CD14-positive monocyte (primary cell): Measurements from ENCODE around the gene NANOS3. TPM values are rescaled to one million over a fixed set of nuclear protein-coding genes. Genes with fewer than 3 reads are reported as not detected.

Experiments used
- DNase-seq, 3 donors: peaks; one replicate each; pipeline ENCODE4 v3.0.0-alpha.2; 2011 to 2022
- H2AFZ ChIP-seq: 2 replicates; pipeline ENCODE4 v1.6.0; 2012; ENCODE audit warnings: mild to moderate bottlenecking, low read depth, low read length, inconsistent platforms; ENCODE audit not compliant: insufficient read depth, poor library complexity, severe bottlenecking
- H3K27ac ChIP-seq, 2 donors: 1 replicate in 1 of 2; 2 replicates in 1 of 2; pipeline ENCODE4 v1.5.1; 2012 to 2013; ENCODE audit warnings: low read length in 2 of 2, control low read depth in 1 of 2, inconsistent platforms in 1 of 2, low read depth in 1 of 2, mild to moderate bottlenecking in 1 of 2
- H3K27me3 ChIP-seq, 2 donors: one replicate each; pipeline versions ENCODE4 v1.6.0 to v1.6.1; 2011 to 2013; ENCODE audit warnings: low read length in 2 of 2; ENCODE audit not compliant: control insufficient read depth in 2 of 2, insufficient read depth in 2 of 2
- H3K36me3 ChIP-seq, 2 donors: replicated peaks in 1 of 2; 1 replicate in 1 of 2; 2 replicates in 1 of 2; pipeline versions ENCODE4 v1.5.1 to v1.6.1; 2012 to 2013; ENCODE audit warnings: low read length in 2 of 2, control low read depth in 1 of 2, inconsistent platforms in 1 of 2, mild to moderate bottlenecking in 1 of 2; ENCODE audit not compliant: insufficient read depth in 2 of 2, control insufficient read depth in 1 of 2
- H3K4me1 ChIP-seq, 2 donors: 1 replicate in 1 of 2; 2 replicates in 1 of 2; pipeline versions ENCODE4 v1.5.1 to v1.6.1; 2012 to 2013; ENCODE audit warnings: low read length in 2 of 2, control low read depth in 1 of 2, inconsistent platforms in 1 of 2, mild to moderate bottlenecking in 1 of 2, moderate library complexity in 1 of 2; ENCODE audit not compliant: insufficient read depth in 2 of 2, control insufficient read depth in 1 of 2
- H3K4me2 ChIP-seq: replicated peaks from 2 replicates; pipeline ENCODE3; 2012; ENCODE audit warnings: low read length, moderate library complexity, mild to moderate bottlenecking; ENCODE audit not compliant: poor library complexity, severe bottlenecking; ENCODE audit errors: extremely low read depth
- H3K4me3 ChIP-seq, 3 experiments: fragments of 200-600 bp in 1 of 3; sonication (generic) in 1 of 3; replicated peaks in 1 of 3; 1 replicate in 2 of 3; 2 replicates in 1 of 3; pipeline ENCODE4 v1.5.1; 2011 to 2013; ENCODE audit warnings: low read length in 3 of 3, mild to moderate bottlenecking in 3 of 3, control low read depth in 2 of 3, low read depth in 2 of 3, inconsistent platforms in 1 of 3, moderate library complexity in 1 of 3
- H3K79me2 ChIP-seq: 2 replicates; pipeline ENCODE4 v1.6.0; 2012; ENCODE audit warnings: mild to moderate bottlenecking, control low read depth, inconsistent platforms, low read length, moderate library complexity; ENCODE audit not compliant: insufficient read depth
- H3K9ac ChIP-seq: 2 replicates; pipeline ENCODE4 v1.6.0; 2017; ENCODE audit warnings: low read length, mild to moderate bottlenecking; ENCODE audit not compliant: insufficient read depth, poor library complexity, severe bottlenecking
- H3K9me3 ChIP-seq, 2 donors: replicated peaks in 1 of 2; 1 replicate in 1 of 2; 2 replicates in 1 of 2; pipeline versions ENCODE4 v1.5.1 to v1.6.1; 2012 to 2013; ENCODE audit warnings: low read length in 2 of 2, control low read depth in 1 of 2; ENCODE audit not compliant: control insufficient read depth in 1 of 2, insufficient read depth in 1 of 2
- H4K20me1 ChIP-seq: 2 replicates; pipeline ENCODE4 v1.6.0; 2012; ENCODE audit warnings: mild to moderate bottlenecking, low read length, control low read depth, moderate library complexity; ENCODE audit not compliant: insufficient read depth
- H3K27ac Mint-ChIP-seq, 7 donors: one replicate each; pipeline ENCODE4 v1.8.0; 2020; ENCODE audit warnings: mild to moderate bottlenecking in 7 of 7, mixed read lengths in 7 of 7, moderate library complexity in 6 of 7, inconsistent platforms in 2 of 7
- H3K27me3 Mint-ChIP-seq, 3 donors: one replicate each; pipeline ENCODE4 v1.8.0; 2021 to 2022; ENCODE audit warnings: low read depth in 3 of 3, mild to moderate bottlenecking in 3 of 3, mixed read lengths in 3 of 3, moderate library complexity in 3 of 3, inconsistent platforms in 1 of 3
- H3K36me3 Mint-ChIP-seq, 2 donors: one replicate each; pipeline ENCODE4 v1.8.0; 2020; ENCODE audit warnings: mixed read lengths in 2 of 2, inconsistent platforms in 1 of 2, mild to moderate bottlenecking in 1 of 2
- H3K4me1 Mint-ChIP-seq: one replicate; pipeline ENCODE4 v1.8.0; 2020; ENCODE audit warnings: mild to moderate bottlenecking, mixed read lengths
- H3K4me3 Mint-ChIP-seq, 2 donors: one replicate each; pipeline ENCODE4 v1.8.0; 2020; ENCODE audit warnings: mild to moderate bottlenecking in 2 of 2, mixed read lengths in 2 of 2, moderate library complexity in 1 of 2
- H3K9me3 Mint-ChIP-seq, 7 donors: one replicate each; pipeline ENCODE4 v1.8.0; 2020 to 2022; ENCODE audit warnings: mixed read lengths in 7 of 7, mild to moderate bottlenecking in 6 of 7, moderate library complexity in 6 of 7, inconsistent platforms in 2 of 7
- CTCF ChIP-seq: fragments of 200-600 bp; IDR thresholded peaks from one replicate; pipeline ENCODE4 v1.8.0; 2022; ENCODE audit warnings: antibody characterized with exemption, mild to moderate bottlenecking
- WGBS: methylation state at CpG from one replicate; pipeline ENCODE4 v1.1.5; 2013; ENCODE audit warnings: missing lambda C conversion rate; ENCODE audit not compliant: insufficient coverage; 5-methylcytosine and 5-hydroxymethylcytosine counted together
- intact Hi-C, 2 donors: fragments of 100-400 bp; cut with micrococcal nuclease; formaldehyde crosslinking; loops; one replicate each; pipeline versions ENCODE4 v1.15.0 to v1.15.1; 2023
- polyA plus RNA-seq, 3 donors: library from polyadenylated mRNA; depleted of rRNA in 1 of 3; unstranded in 2 of 3; stranded (reverse) in 1 of 3; fragments of 300-500 nt in 2 of 3; fragments of >200 nt in 1 of 3; fragmentation: Illumina TruSeq in 2 of 3; gene quantifications; 1 replicate in 2 of 3; 2 replicates in 1 of 3; pipeline ENCODE4 v1.2.3, GENCODE V29; 2012 to 2021

The NANOS3 gene
- polyA plus RNA-seq, 3 donors, result not detected

GRCh38 chr19:13908674-13909073 lies 31.7 kb downstream of the NANOS3 start:
- Mint-ChIP-seq H3K4me1 (peaks cover 25% of the 10 kb centered on the region), H3K36me3 (peaks cover 21 to 46% of the 10 kb centered on the region in 2 donors), H3K27ac (no peak overlapping the region), H3K27me3 (peaks cover 0 to 2% (median 1%) of the 10 kb centered on the region in 3 donors), H3K4me3 (no peak overlapping the region), H3K9me3 (no peaks in the 10 kb centered on the region)
- TF ChIP-seq CTCF, result no peak
- WGBS, result 96% methylated on average over 3 of the region's 8 CpGs
- H3K4me1 ChIP-seq, result peaks cover 21 to 31% of the 10 kb centered on the region in 2 donors
- peaks cover 9% of the 10 kb centered on the region for H3K79me2 ChIP-seq
- H4K20me1 ChIP-seq, result no peaks in the 10 kb centered on the region
- H3K9me3 ChIP-seq, result no peaks in the 10 kb centered on the region
- peaks cover 19 to 24% of the 10 kb centered on the region in 2 donors for H3K36me3 ChIP-seq
- no peak overlapping the region for H3K4me3 ChIP-seq
- DNase-seq, result no peak
- no peaks in the 10 kb centered on the region for H3K27me3 ChIP-seq
- intact Hi-C loops, result no loop called here
- H3K9ac ChIP-seq, result no peak overlapping the region
- no peak overlapping the region for H2AFZ ChIP-seq
- no peak overlapping the region for H3K4me2 ChIP-seq
- H3K27ac ChIP-seq, result no peak overlapping the region

- no peak for DNase-seq
- H3K4me1 Mint-ChIP-seq, result peaks cover 25% of the 10 kb centered on the region
- H3K4me1 ChIP-seq, result peaks cover 21 to 31% of the 10 kb centered on the region in 2 donors
- H3K27ac ChIP-seq, result no peak overlapping the region
- H3K36me3 Mint-ChIP-seq, result peaks cover 21 to 54% of the 10 kb centered on the region in 2 donors
- no peaks in the 10 kb centered on the region for H3K27me3 ChIP-seq
- no peaks in the 10 kb centered on the region for H4K20me1 ChIP-seq
- no peaks in the 10 kb centered on the region for H3K9me3 Mint-ChIP-seq
- intact Hi-C loops, result no loop called here
- H3K36me3 ChIP-seq, result peaks cover 22 to 31% of the 10 kb centered on the region in 2 donors
- 100% methylated on average over 1 of the region's 2 CpGs for WGBS
- no peak overlapping the region for H2AFZ ChIP-seq
- peak overlapping the region in 3 of 7 donors; percentile 63 to 74 (median 66) for H3K27ac Mint-ChIP-seq
- no peak overlapping the region for H3K4me3 ChIP-seq
- no peak overlapping the region for H3K4me2 ChIP-seq
- H3K27me3 Mint-ChIP-seq, result peaks cover 0 to 2% (median 1%) of the 10 kb centered on the region in 3 donors
- peaks cover 9% of the 10 kb centered on the region for H3K79me2 ChIP-seq
- no peak overlapping the region for H3K9ac ChIP-seq
- H3K9me3 ChIP-seq, result no peaks in the 10 kb centered on the region
- H3K4me3 Mint-ChIP-seq, result no peak overlapping the region
- TF ChIP-seq CTCF, result no peak
These were observed 32.5 kb downstream of the NANOS3 start for GRCh38 chr19:13909430-13909829.
